ENCODE measurements around the gene SH2D1B.

The SH2D1B gene

DNA sequence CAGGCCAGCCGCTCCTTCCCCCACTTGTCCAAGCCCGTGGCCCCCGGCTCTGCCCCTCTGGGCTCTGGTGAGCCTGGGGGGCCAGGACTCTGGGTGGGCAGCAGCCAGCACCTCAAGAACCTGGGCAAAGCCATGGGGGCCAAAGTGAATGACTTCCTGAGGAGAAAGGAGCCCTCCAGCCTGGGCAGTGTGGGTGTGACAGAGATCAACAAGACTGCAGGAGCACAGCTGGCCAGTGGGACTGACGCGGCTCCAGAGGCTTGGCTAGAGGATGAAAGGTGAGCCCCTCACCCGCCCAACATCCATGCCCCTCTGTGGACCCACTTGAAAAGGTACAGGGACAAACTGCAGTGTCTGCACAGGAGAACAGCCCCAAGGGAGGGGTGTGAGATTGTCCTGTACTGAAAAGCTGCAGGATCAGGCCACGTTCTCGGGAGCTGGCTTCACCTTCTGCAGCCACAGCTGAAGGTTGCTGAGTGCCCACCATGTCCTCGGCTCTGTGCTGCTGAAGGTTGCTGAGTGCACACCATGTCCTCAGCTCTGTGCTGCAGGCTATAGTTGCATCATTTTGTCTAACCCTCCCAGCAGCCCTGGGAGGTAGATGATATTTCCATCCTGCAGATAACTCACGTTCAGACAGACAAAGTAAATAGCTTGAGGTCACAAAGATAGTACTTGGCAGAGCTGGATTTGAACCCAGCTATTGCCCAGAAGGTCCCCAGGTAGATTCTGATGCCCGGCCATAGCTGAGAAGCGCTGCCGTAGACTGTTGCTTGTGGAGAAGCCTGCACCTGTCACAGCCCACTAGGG lies 29.8 kb downstream of the SH2D1B start:
- Histone ChIP-seq H3K27ac (replicated peaks; ENCODE audit: low read length) (no peak overlapping the region), H3K23ac (ENCODE audit: low read depth, low read length, poor library complexity) (no peak overlapping the region)
- no CpG with 5 or more reads among the region's 13 CpGs for WGBS, 2 donors (ENCODE audit: extremely low coverage in 2 of 2, insufficient read length in 2 of 2, insufficient replicate concordance in 1 of 2)

GRCh38 chr1:162381383-162381782 lies 30.6 kb downstream of the SH2D1B start, which contains the start of gene C1orf226:
C1orf226 (plus strand) TSS chr1:162381728; CDS start chr1:162381902, 174 bp downstream.
- H3K27me3 ChIP-seq (ENCODE audit: control insufficient read depth in 3 of 3, insufficient read depth in 3 of 3, low read depth in 1 of 3, low read length in 3 of 3): no peaks in the 10 kb centered on the region
- H2BK12ac ChIP-seq (ENCODE audit: low read length): no peak within 1 kb of the TSS
- no peak within 1 kb of the TSS for H2BK120ac ChIP-seq (ENCODE audit: low read depth, low read length)
- peak within 1 kb of the TSS; percentile 11 for H3K18ac ChIP-seq (ENCODE audit: low read length)
- no peak within 1 kb of the TSS for H4K8ac ChIP-seq (ENCODE audit: low read depth, low read length)
- no peak within 1 kb of the TSS for H3K27ac ChIP-seq (replicated peaks; ENCODE audit: low read length)
- no peak within 1 kb of the TSS for H2AFZ ChIP-seq (ENCODE audit: low read length)
- no peak within 1 kb of the TSS for H2BK15ac ChIP-seq (ENCODE audit: low read length)
- H2AK5ac ChIP-seq (ENCODE audit: low read depth, low read length): peak within 1 kb of the TSS; percentile 40
- no peak within 1 kb of the TSS for H3K9ac ChIP-seq (ENCODE audit: low read depth, low read length, poor library complexity)
- no peaks in the 10 kb centered on the region for H3K79me1 ChIP-seq (ENCODE audit: low read depth, low read length)
- peaks cover 3 to 36% of the 10 kb centered on the region in 2 donors for H3K36me3 ChIP-seq (replicated peaks in 1 of 2; ENCODE audit: control insufficient read depth in 2 of 2, insufficient read depth in 2 of 2, low read length in 2 of 2)
- H3K9me3 ChIP-seq (replicated peaks in 1 of 2; ENCODE audit: control insufficient read depth in 2 of 2, insufficient read depth in 1 of 2, low read depth in 1 of 2, low read length in 2 of 2): no peaks in the 10 kb centered on the region
- H3K4me1 ChIP-seq (ENCODE audit: control insufficient read depth in 2 of 2, insufficient read depth in 1 of 2, low read depth in 1 of 2, low read length in 2 of 2): peaks cover 20 to 21% of the 10 kb centered on the region in 2 donors
- no peak within 1 kb of the TSS for H3K23ac ChIP-seq (ENCODE audit: low read depth, low read length, poor library complexity)
- no peak within 1 kb of the TSS for H3K14ac ChIP-seq (ENCODE audit: low read length)
- WGBS, 2 donors (ENCODE audit: extremely low coverage in 2 of 2, insufficient read length in 2 of 2, insufficient replicate concordance in 1 of 2): no CpG with 5 or more reads among the region's 3 CpGs
- no peak within 1 kb of the TSS for H3K4ac ChIP-seq (ENCODE audit: low read length)
- H3K4me3 ChIP-seq (ENCODE audit: low read length in 2 of 2): no peak within 1 kb of the TSS
- H2BK5ac ChIP-seq (ENCODE audit: low read length): no peak within 1 kb of the TSS
- no peak within 1 kb of the TSS for H4K91ac ChIP-seq (ENCODE audit: low read depth, low read length, poor library complexity)
- H3K4me2 ChIP-seq (ENCODE audit: insufficient read depth, low read length, poor library complexity, severe bottlenecking): no peak within 1 kb of the TSS
- DNase-seq (ENCODE audit: low spot score): no peak

More for the DNA sequence above, 29.8 kb downstream of the SH2D1B start:
- Histone ChIP-seq H3K18ac (ENCODE audit: low read length) (peak overlapping the region; percentile 11), H2AK5ac (ENCODE audit: low read depth, low read length) (peak overlapping the region; percentile 40), H3K4me2 (ENCODE audit: insufficient read depth, low read length, poor library complexity, severe bottlenecking) (no peak overlapping the region), H3K14ac (ENCODE audit: low read length) (no peak overlapping the region), H3K4me1 (ENCODE audit: control insufficient read depth in 2 of 2, insufficient read depth in 1 of 2, low read depth in 1 of 2, low read length in 2 of 2) (peaks cover 20 to 22% of the 10 kb centered on the region in 2 donors), H2BK12ac (ENCODE audit: low read length) (no peak overlapping the region), H2BK5ac (ENCODE audit: low read length) (no peak overlapping the region), H2BK120ac (ENCODE audit: low read depth, low read length) (no peak overlapping the region), H3K36me3 (replicated peaks in 1 of 2; ENCODE audit: control insufficient read depth in 2 of 2, insufficient read depth in 2 of 2, low read length in 2 of 2) (peaks cover 3 to 39% of the 10 kb centered on the region in 2 donors), H3K9me3 (replicated peaks in 1 of 2; ENCODE audit: control insufficient read depth in 2 of 2, insufficient read depth in 1 of 2, low read depth in 1 of 2, low read length in 2 of 2) (no peaks in the 10 kb centered on the region), H2AFZ (ENCODE audit: low read length) (no peak overlapping the region), H4K91ac (ENCODE audit: low read depth, low read length, poor library complexity) (no peak overlapping the region), H3K27me3 (ENCODE audit: control insufficient read depth in 3 of 3, insufficient read depth in 3 of 3, low read depth in 1 of 3, low read length in 3 of 3) (no peaks in the 10 kb centered on the region), H3K4me3 (ENCODE audit: low read length in 2 of 2) (no peak overlapping the region), H3K4ac (ENCODE audit: low read length) (no peak overlapping the region), H3K79me1 (ENCODE audit: low read depth, low read length) (no peaks in the 10 kb centered on the region), H4K8ac (ENCODE audit: low read depth, low read length) (no peak overlapping the region), H2BK15ac (ENCODE audit: low read length) (no peak overlapping the region), H3K9ac (ENCODE audit: low read depth, low read length, poor library complexity) (no peak overlapping the region)
- DNase-seq (ENCODE audit: low spot score): no peak

GRCh38 chr1:162380061-162380846 lies 31.7 kb downstream of the SH2D1B start:
- Histone ChIP-seq H3K14ac (ENCODE audit: low read length) (no peak overlapping the region), H3K4ac (ENCODE audit: low read length) (no peak overlapping the region), H3K9ac (ENCODE audit: low read depth, low read length, poor library complexity) (no peak overlapping the region), H3K4me1 (ENCODE audit: control insufficient read depth in 2 of 2, insufficient read depth in 1 of 2, low read depth in 1 of 2, low read length in 2 of 2) (peaks cover 19 to 20% of the 10 kb centered on the region in 2 donors), H3K4me2 (ENCODE audit: insufficient read depth, low read length, poor library complexity, severe bottlenecking) (no peak overlapping the region), H3K36me3 (replicated peaks in 1 of 2; ENCODE audit: control insufficient read depth in 2 of 2, insufficient read depth in 2 of 2, low read length in 2 of 2) (peaks cover 3 to 33% of the 10 kb centered on the region in 2 donors), H2BK120ac (ENCODE audit: low read depth, low read length) (no peak overlapping the region), H3K4me3 (ENCODE audit: low read length in 2 of 2) (no peak overlapping the region), H2AK5ac (ENCODE audit: low read depth, low read length) (no peak overlapping the region), H3K79me1 (ENCODE audit: low read depth, low read length) (no peaks in the 10 kb centered on the region), H2BK5ac (ENCODE audit: low read length) (no peak overlapping the region), H3K27ac (replicated peaks; ENCODE audit: low read length) (no peak overlapping the region), H2BK12ac (ENCODE audit: low read length) (no peak overlapping the region), H2AFZ (ENCODE audit: low read length) (no peak overlapping the region), H2BK15ac (ENCODE audit: low read length) (no peak overlapping the region), H3K27me3 (ENCODE audit: control insufficient read depth in 3 of 3, insufficient read depth in 3 of 3, low read depth in 1 of 3, low read length in 3 of 3) (no peaks in the 10 kb centered on the region), H3K9me3 (replicated peaks in 1 of 2; ENCODE audit: control insufficient read depth in 2 of 2, insufficient read depth in 1 of 2, low read depth in 1 of 2, low read length in 2 of 2) (no peaks in the 10 kb centered on the region), H3K23ac (ENCODE audit: low read depth, low read length, poor library complexity) (no peak overlapping the region), H3K18ac (ENCODE audit: low read length) (no peak overlapping the region), H4K91ac (ENCODE audit: low read depth, low read length, poor library complexity) (no peak overlapping the region), H4K8ac (ENCODE audit: low read depth, low read length) (no peak overlapping the region)
- DNase-seq (ENCODE audit: low spot score): no peak
- no CpG with 5 or more reads among the region's 6 CpGs for WGBS, 2 donors (ENCODE audit: extremely low coverage in 2 of 2, insufficient read length in 2 of 2, insufficient replicate concordance in 1 of 2)

- H3K14ac ChIP-seq (ENCODE audit: low read length): no peak within 1 kb of the TSS
- H2AK5ac ChIP-seq (ENCODE audit: low read depth, low read length): no peak within 1 kb of the TSS
- no peak within 1 kb of the TSS for H3K4ac ChIP-seq (ENCODE audit: low read length)
- no peak within 1 kb of the TSS for H3K4me2 ChIP-seq (ENCODE audit: insufficient read depth, low read length, poor library complexity, severe bottlenecking)
- no peak within 1 kb of the TSS for H2BK5ac ChIP-seq (ENCODE audit: low read length)
- no CpG with 5 or more reads among the region's 5 CpGs for WGBS, 2 donors (ENCODE audit: extremely low coverage in 2 of 2, insufficient read length in 2 of 2, insufficient replicate concordance in 1 of 2)
- H2BK15ac ChIP-seq (ENCODE audit: low read length): no peak within 1 kb of the TSS
- no peak for DNase-seq (ENCODE audit: low spot score)
- H3K4me1 ChIP-seq (ENCODE audit: control insufficient read depth in 2 of 2, insufficient read depth in 1 of 2, low read depth in 1 of 2, low read length in 2 of 2): peaks cover 2 to 14% of the 10 kb centered on the region in 2 donors
- H3K36me3 ChIP-seq (replicated peaks in 1 of 2; ENCODE audit: control insufficient read depth in 2 of 2, insufficient read depth in 2 of 2, low read length in 2 of 2): peaks cover 0 to 27% of the 10 kb centered on the region in 2 donors
- no peak within 1 kb of the TSS for H4K91ac ChIP-seq (ENCODE audit: low read depth, low read length, poor library complexity)
- no peak within 1 kb of the TSS for H3K4me3 ChIP-seq (ENCODE audit: low read length in 2 of 2)
- no peak within 1 kb of the TSS for H3K18ac ChIP-seq (ENCODE audit: low read length)
- no peak within 1 kb of the TSS for H2AFZ ChIP-seq (ENCODE audit: low read length)
- no peaks in the 10 kb centered on the region for H3K9me3 ChIP-seq (replicated peaks in 1 of 2; ENCODE audit: control insufficient read depth in 2 of 2, insufficient read depth in 1 of 2, low read depth in 1 of 2, low read length in 2 of 2)
- H3K9ac ChIP-seq (ENCODE audit: low read depth, low read length, poor library complexity): no peak within 1 kb of the TSS
- H3K23ac ChIP-seq (ENCODE audit: low read depth, low read length, poor library complexity): no peak within 1 kb of the TSS
- H3K79me1 ChIP-seq (ENCODE audit: low read depth, low read length): no peaks in the 10 kb centered on the region
- no peaks in the 10 kb centered on the region for H3K27me3 ChIP-seq (ENCODE audit: control insufficient read depth in 3 of 3, insufficient read depth in 3 of 3, low read depth in 1 of 3, low read length in 3 of 3)
- no peak within 1 kb of the TSS for H3K27ac ChIP-seq (replicated peaks; ENCODE audit: low read length)
- no peak within 1 kb of the TSS for H2BK12ac ChIP-seq (ENCODE audit: low read length)
- no peak within 1 kb of the TSS for H4K8ac ChIP-seq (ENCODE audit: low read depth, low read length)
- H2BK120ac ChIP-seq (ENCODE audit: low read depth, low read length): no peak within 1 kb of the TSS
Measured at GRCh38 chr1:162376691-162377090, 35.2 kb downstream of the SH2D1B start, which contains the start of gene SPATA46. SPATA46 (minus strand) TSS chr1:162376854; CDS start chr1:162376790, 64 bp downstream.

All from neuronal stem cell (in vitro differentiated cells).